ENCODE measurements around the gene TMEM59L.

DNA sequence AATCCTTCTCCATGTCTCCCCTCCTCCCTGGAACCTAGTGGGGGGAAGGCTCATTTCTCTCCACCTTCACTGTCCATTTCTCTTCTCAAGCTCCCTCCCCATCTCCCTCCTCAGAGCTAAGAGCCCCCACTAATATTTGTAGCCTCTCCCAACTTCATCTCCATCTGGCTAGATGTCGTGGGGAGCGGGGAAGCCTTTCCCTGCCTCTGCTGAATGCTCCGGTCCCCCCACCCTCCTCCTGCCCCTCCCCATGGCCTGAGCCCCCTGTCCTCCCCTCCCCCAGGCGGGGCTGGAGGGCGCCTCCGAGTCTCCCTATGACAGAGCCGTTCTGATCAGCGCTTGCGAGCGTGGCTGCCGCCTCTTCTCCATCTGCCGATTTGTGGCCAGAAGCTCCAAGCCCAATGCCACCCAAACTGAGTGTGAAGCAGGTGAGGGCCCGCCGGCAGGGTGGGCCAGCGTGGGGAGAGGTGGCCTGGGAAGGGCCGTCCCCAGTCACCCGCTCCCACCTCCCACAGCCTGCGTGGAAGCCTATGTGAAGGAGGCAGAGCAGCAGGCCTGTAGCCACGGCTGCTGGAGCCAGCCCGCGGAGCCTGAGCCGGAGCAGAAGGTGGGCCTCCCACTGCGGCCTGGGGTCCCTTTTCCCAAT, 1.0 kb downstream of the TMEM59L start:
- TF ChIP-seq, protein P1, sequence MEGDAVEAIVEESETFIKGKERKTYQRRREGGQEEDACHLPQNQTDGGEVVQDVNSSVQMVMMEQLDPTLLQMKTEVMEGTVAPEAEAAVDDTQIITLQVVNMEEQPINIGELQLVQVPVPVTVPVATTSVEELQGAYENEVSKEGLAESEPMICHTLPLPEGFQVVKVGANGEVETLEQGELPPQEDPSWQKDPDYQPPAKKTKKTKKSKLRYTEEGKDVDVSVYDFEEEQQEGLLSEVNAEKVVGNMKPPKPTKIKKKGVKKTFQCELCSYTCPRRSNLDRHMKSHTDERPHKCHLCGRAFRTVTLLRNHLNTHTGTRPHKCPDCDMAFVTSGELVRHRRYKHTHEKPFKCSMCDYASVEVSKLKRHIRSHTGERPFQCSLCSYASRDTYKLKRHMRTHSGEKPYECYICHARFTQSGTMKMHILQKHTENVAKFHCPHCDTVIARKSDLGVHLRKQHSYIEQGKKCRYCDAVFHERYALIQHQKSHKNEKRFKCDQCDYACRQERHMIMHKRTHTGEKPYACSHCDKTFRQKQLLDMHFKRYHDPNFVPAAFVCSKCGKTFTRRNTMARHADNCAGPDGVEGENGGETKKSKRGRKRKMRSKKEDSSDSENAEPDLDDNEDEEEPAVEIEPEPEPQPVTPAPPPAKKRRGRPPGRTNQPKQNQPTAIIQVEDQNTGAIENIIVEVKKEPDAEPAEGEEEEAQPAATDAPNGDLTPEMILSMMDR (IDR thresholded peaks at IDR 0.05), result no peak
- TF ChIP-seq POLR2A (IDR thresholded peaks at IDR 0.05), result no peak
